Urothelium cell line (cell line): Measurements from ENCODE around the gene SYNCRIP.
"Not testable (repeated sequence)": the region's sequence is repeated elsewhere in the genome, so short reads cannot be mapped to it uniquely, and the experiment has no call there.

ENCODE experiments used
- DNase-seq: peaks from one replicate; pipeline ENCODE4 v3.0.0; 2011; ENCODE audit warnings: low spot score, mixed read lengths
- FAIRE-seq: peaks from 2 replicates; lab custom pipeline; 2011; peaks lifted over from hg19 to GRCh38; lab: Jason Lieb, UNC

The SYNCRIP gene

DNA sequence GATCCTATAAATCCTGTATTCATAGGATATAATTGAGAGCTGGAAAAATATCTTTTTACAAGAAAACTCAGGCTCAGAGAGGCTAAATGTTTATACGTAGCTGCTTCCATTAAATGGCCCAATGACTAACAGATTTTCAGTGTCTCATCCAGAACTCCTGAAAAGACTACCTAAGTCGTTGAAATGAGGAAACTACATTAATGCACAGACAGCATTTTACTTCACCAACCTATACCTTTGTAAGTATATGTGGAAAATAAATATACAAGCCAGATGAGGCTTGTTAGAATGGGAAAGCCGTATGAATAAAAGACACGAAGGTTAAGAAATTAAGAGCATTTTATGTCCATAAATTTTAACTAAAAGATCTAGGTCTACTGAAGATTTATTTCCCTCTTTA is 40.6 kb downstream of the SYNCRIP start:
- FAIRE-seq (no peak), DNase-seq (no peak)

DNA sequence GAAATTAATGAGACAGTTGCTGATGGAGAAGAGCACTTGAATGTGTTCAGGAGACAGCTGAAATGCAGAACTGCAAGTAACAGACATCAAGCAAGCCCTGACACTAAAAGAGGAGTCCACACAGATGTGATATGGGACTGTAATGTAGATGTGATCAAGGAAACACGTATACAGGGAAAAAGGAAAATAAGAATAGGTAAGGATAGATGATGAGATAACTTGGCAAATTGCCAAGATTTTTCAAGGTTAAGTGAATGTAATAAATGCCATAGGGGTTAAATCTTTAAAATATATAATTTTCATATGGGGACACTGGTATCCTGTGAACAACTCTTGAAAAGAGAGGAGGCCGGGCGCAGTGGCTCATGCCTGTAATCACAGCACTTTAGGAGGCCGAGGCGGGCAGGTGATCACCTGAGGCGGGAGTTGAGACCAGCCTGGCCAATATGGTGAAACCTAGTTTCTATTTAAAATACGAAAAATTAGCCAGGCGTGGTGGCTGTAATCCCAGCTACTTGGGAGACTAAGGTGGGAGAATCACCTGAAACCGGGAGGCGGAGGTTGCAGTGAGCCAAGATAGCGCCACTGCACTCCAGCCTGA is 41.9 kb downstream of the SYNCRIP start:
- no peak for FAIRE-seq

DNA sequence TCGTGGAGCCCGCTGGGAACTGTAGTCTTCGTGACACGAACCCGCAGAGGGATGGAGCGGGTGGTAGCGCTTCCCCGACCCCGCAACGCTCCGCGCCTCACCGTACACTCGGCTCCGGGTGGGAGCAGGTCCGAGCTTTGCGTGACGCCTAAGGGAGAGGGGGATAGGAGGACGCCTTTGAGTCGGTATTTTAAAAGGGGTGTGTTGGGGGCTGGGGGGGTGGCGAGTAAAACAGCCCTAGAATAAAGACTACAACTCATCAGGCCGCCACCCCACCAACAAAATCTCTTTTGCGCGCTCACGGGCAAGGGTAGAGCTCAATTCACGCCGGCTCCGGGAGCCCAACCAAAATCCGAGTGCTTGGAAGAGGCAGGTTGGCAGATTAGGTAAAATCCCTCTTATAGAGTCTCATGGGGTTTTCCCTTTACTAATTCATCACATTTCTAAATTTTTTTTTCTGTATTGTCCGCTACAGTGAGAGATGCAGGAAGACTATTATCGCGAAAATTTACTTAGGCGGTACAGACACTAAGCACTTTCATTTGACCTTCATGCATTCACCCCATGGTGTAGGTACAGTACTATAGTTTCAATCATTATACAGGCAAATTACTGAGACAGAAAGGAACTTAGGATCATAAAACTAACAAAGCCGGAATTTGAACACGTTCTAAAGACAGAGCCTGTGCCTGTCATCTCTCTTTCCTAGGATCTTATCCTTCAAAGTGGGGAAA is 48.3 kb downstream of the SYNCRIP start:
- FAIRE-seq: no peak

More for the DNA sequence above, 41.9 kb downstream of the SYNCRIP start:
- DNase-seq: no peak

DNA sequence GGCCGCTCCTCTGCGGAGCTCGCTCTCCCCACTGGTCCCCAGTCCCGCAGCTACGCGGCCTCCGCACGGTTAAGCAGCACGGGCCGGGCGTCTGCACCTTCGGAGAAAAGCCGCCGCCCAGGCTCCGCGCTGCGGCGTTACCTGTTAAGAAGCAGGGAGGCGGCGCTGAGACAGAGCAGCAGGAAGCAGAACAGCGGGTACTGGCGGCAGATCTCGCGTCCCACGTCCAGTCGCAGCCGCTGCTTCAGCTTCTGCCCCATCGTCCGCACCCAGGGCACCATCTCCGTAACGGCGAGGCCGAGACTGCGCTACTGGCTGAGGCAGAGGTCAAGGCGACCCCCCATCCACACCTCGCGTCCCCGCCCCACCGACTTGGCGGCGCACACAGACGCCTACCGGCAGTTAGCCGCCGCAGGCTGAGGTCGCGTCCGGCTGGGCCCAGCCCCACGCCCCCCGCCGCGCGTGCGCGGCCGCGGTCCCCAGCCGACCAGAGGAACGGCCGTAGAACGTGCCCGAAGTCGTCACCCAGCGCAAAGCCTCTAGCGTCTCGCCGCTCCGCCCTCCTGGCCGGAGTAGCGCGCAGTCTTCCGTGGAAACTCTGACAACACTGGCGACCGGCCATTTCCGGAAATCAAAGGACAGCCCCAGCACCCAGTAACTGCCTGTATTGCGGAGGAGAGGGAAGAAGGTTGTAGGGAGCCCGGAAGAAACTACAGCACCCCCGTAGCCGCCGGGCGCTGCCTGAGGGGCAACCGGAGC is 49.1 kb downstream of the SYNCRIP start, which contains the start of gene SNX14:
TSS of gene SNX14 (minus strand) at position 421 of the 759 bp plus-strand sequence. CDS start at position 281, 140 bp downstream.
- FAIRE-seq (peak; percentile 67), DNase-seq (peak; percentile 87)

More for the DNA sequence above, 48.3 kb downstream of the SYNCRIP start:
- DNase-seq: no peak

DNA sequence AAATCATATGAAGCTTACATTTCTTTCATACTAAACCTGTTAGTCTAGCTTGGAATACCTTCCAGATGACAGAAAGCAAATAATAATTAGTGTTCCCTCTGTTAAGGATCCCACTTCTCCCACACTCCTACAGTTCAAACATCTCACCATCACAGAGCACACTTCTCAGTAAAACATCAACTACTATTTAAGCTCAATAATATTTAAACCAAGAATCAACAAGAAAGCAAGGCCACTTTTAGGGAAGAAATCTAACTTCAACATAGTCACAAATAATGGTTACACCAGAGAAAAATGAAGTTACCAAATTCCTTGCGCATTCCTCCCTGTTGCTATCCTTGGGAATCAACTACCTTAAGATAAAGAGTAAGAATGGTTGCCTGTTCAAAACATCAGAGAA is 50.7 kb downstream of the SYNCRIP start:
- no peak for DNase-seq
- no peak for FAIRE-seq

DNA sequence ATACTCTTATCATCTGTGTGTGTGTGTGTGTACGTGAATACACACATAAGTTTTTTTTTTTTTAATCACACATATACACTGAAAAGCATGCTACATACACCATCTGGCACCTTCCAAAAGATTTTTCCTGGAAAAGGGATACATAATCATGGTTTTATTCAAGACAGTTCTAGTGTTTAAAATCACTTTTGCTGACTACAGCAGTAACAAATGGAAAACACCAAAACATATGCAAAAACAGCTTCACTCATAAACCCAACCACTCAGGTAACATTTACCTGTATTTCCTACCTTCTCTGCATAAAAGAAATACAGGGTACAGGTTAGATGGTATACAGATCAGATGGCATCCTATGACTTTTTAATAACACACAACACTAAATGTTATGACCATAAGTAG is 51.5 kb downstream of the SYNCRIP start:
- no peak for DNase-seq
- no peak for FAIRE-seq

DNA sequence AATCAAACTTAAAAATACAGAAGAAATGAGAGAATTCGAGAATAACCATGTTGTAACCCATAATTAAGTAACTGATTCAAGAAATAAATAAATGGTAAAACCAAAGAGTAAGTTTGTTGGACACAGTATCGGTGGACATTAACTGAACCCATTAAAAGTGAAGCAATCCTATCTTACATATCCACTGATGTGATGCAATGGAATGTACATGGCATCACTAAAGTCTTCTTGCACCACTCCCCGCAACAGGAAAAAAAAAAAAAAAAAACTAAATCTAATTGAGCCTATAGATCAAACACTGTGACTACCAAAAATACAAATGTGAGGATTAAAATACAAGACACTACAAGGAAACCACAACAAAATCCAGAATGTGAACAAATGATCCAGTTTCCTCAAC is 56.9 kb downstream of the SYNCRIP start:
- DNase-seq: no peak
- FAIRE-seq: no peak

DNA sequence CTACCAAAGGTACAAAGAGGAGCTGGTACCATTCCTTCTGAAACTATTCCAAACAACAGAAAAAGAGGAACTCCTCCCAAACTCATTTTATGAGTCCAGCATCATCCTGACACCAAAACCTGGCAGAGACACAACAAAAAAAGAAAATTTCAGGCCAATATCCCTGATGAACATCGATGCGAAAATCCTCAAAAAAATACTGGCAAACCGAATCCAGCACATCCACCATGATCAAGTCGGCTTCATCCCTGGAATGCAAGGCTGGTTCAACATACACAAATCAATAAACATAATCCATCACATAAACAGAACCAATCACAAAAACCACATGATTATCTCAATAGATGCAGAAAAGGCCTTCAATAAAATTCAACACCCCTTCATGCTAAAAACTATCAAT is 59.9 kb downstream of the SYNCRIP start:
- not testable (repeated sequence) for FAIRE-seq, DNase-seq

DNA sequence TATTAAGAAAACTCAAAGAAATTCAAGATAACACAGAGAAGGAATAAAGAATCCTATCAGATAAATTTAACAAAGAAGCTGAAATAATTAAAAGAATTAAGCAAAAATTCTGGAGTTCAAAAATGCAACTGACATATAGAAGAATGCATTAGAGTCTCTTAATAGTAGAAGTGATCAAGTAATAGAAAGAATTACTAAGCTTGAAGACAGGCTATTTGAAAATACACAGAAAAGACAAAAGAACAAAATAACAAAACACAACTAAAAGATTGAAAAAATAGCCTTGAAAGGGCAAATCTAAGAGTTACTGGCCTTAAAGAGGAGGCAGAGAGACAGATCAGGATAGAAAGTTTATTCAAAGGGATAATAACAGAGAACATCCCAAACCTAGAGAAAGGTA is 61.1 kb downstream of the SYNCRIP start:
- FAIRE-seq (no peak), DNase-seq (no peak)

DNA sequence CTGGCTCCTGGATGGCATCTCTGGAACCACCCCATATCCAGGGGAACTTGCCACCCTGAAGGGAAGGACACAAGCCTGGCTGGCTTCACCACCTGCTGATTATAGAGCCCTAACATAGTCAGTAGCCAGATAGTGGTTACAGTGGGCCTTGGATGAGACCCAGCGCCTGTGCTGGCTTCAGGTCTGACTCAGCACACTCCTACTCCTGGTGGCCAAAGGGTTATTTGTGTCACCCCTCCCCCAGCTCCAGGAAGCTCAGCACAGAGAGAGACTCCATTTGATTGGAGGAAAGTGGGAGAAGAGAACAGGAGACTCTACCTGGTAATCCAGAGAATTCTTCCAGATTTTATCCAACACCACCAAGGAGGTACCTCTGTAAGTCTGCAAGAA is 61.8 kb downstream of the SYNCRIP start:
- no peak for FAIRE-seq
- DNase-seq: no peak

DNA sequence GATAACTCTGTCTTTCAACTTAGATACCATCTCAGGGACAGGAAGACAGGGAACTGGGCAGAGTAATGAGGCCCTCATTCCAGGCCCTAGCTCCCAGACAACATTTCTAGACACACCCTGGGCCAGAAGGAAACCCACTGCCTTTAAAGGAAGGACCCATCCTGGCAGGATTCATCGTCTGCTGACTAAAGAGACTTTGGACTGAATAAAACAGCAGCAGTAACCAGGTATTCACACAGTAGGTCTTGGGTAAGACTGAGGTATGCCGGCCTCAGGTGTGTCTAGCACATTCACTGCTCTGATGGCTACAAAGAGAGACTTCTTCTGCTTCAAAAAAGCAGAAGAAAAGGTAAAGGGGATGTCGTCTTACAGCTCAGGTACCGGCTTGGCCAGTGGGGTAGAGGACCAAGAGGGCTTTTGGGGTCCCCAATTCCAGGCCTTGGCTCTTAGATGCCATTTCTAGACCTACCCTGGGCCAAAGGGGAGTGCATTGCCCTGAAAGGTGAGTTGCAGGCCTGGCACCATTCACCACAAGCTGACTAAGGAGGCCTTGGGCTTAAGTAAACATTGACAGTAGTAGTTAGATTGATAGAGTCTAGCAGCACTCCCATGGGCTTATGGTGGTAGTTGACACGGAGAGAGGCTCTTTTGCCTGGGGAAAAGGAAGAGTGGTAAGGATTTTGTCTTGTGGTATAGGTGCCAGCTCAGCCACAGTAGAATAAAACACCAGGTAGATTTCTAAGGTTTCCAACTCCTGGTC is 62.4 kb downstream of the SYNCRIP start:
- DNase-seq (no peak), FAIRE-seq (no peak)

DNA sequence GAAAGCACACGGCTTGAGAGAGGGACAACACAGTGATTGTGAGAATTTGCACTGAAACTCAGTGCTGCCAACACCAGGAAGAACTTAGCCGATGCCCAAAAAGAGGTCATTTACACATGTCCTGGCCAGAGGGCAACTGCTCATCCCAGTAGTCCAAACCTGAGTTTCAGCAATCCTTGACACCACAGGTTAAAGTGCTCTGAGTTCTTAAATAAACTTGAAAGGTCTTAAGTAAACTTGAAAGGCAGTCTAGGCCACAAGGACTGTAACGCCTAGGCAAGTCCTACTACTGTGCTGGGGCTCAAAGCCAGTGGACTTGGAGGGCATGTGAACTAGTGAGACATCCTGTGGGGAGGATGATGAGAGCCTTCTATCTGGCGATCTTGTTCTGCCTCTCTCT is 63.1 kb downstream of the SYNCRIP start:
- FAIRE-seq (no peak), DNase-seq (no peak)

DNA sequence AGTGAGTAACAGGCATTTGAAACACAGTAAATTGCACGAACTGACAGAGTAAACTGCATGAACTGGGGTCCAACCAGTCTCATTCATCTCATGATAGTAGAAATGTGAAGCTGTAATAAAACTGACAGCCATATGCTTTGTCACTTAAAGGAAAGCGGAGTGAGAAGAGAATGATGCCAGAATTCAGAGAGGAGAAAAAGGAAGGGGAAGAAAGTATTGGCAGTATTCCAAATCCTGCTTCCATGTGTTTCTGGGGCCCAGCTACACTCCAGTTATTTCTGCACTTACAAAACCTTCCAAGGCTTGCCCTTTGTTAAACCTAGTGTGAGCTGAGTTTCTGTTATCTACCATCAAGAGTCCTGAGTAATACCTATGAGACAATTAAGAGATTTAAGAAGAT is 66.2 kb downstream of the SYNCRIP start:
- FAIRE-seq (no peak), DNase-seq (no peak)

DNA sequence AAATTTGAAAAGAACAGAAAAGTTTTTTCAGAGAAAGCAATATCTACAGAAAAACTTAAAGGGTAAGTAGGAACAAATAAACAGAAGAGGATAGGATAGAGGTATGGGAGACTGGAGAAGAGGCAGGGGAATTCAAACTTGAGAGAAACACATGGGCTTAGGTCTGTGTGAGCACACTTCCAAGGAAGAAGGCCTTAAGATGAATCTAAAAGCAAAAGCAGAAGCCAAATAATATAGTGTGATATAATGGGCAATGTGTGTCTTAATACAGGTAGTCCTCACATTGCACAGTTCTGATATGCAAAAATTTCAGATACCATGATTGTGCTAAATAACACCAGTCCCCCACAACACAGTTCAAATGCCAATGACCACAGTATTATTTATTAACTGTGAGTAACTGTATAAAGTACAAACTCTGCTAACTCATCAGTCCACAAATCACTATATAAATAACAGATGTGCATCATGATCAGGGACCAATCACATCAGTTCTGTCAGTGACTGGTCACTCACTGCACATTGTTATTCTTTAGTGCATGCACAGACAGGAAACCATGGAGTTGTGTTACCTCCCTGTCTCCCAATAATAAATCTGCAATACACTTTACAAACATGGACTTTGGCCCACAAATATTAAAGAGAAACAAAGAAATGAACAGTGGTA is 67.6 kb downstream of the SYNCRIP start:
- no peak for FAIRE-seq
- DNase-seq: no peak

DNA sequence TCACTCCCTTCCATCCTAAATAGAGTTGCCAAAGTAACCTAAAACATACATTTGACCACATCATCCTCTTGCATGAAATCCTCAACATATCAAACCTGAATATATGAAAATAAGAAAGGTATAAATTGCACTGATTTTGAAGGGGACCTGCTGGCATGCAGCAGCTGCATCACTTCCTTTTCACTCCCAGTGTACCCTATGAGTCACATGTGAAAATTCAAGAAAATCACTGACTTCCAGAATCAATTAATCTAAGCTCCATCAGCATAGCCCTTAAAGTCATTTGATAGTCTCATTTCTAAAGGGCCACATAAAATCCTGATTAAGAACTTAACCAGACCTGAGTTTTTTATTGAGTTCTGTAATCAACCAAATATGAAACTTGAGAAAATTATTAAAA is 73.4 kb downstream of the SYNCRIP start:
- FAIRE-seq: no peak
- DNase-seq: no peak

DNA sequence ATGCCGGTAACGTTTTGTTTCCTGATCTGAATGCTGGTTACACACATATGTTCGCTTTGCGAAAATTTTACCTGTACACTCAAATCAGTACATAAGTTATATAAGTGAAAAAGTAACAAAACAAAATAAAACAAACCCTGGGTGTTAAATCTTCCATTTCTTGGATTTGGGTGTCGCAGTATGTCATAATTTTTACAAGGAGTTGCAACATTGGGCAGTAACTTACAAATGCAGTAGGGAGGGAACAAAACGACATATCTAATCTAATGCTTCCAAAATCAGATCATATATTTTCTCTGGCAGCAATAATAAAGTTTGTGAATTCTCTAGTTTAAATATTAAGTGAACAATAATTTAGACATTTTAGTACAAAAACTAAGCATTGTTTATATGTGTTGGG is 74.3 kb downstream of the SYNCRIP start:
- no peak for DNase-seq
- FAIRE-seq: no peak

DNA sequence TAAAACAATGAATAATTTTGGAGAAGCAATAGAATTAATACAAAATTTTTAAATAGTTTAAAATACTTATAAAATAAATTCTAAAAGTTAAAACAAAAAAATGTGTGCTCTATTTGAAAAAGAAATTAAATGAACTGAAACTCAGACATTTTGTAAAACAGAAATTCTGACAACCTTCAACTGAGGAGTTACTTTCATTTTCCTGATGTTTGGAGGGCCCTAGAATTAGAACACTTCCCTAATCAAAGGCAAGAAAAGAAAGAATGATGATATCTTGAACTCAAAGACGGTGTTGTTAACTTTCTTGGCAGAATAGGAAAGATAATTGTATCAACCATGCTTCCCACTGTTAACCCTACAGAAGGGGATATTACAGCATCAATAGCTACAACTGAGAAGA is 77.0 kb downstream of the SYNCRIP start:
- DNase-seq (no peak), FAIRE-seq (no peak)

DNA sequence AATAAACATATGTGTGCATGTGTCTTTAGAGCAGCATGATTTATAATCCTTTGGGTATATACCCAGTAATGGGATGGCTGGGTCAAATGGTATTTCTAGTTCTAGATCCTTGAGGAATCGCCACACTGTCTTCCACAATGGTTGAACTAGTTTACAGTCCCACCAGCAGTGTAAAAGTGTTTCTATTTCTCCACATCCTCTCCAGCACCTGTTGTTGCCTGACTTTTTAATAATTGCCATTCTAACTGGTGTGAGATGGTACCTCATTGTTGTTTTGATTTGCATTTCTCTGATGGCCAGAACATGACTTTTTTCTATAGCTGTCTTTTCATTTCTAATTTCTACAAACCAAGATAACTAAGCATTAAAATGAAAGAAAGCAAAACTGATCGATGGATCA is 78.5 kb downstream of the SYNCRIP start:
- FAIRE-seq: not testable (repeated sequence)

More for the DNA sequence above, 78.5 kb downstream of the SYNCRIP start:
- not testable (repeated sequence) for DNase-seq
